H1 (cell line): ENCODE data around the gene RPS6KA5. TPM values are rescaled to one million over a fixed set of nuclear protein-coding genes. Genes with fewer than 3 reads are reported as not detected.

Experiments used
- CTCF ChIA-PET: fragments of 300-600 bp; sonication (Branson Sonifier 250); formaldehyde crosslinking; loops from one replicate; lab custom pipeline; 2021; ENCODE audit not compliant: partially characterized antibody; lab: Charles Lee
- POLR2A ChIA-PET: fragments of 300-600 bp; sonication (Branson Sonifier 250); formaldehyde crosslinking; loops from one replicate; lab custom pipeline; 2021; ENCODE audit warnings: inconsistent platforms; ENCODE audit not compliant: partially characterized antibody; lab: Charles Lee
- DNase-seq, 2 experiments: peaks; one replicate each; pipeline versions ENCODE4 v3.0.0 to v3.0.0-alpha.2; 2010 to 2022; ENCODE audit warnings: low spot score in 2 of 2, low read depth in 1 of 2, mixed read lengths in 1 of 2
- FAIRE-seq: peaks from 2 replicates; lab custom pipeline; 2011; peaks lifted over from hg19 to GRCh38; lab: Jason Lieb, UNC
- H2AFZ ChIP-seq: 2 replicates; pipeline ENCODE4 v1.8.1; 2012; ENCODE audit warnings: low read length, inconsistent platforms
- H2AK5ac ChIP-seq: 2 replicates; pipeline ENCODE4 v1.6.1; 2013; ENCODE audit warnings: low read depth, low read length
- H2BK120ac ChIP-seq: replicated peaks from 2 replicates; pipeline ENCODE3; 2013; ENCODE audit warnings: low read depth, low read length, inconsistent platforms
- H2BK12ac ChIP-seq: 2 replicates; pipeline ENCODE4 v1.6.1; 2013; ENCODE audit warnings: low read depth, low read length
- H2BK15ac ChIP-seq: 2 replicates; pipeline ENCODE4 v1.6.1; 2013; ENCODE audit warnings: low read length
- H2BK20ac ChIP-seq: 2 replicates; pipeline ENCODE4 v1.6.1; 2013; ENCODE audit warnings: low read length
- H2BK5ac ChIP-seq: 2 replicates; pipeline ENCODE4 v1.6.1; 2013; ENCODE audit warnings: low read depth, low read length
- H3K14ac ChIP-seq: 2 replicates; pipeline ENCODE4 v1.6.1; 2013; ENCODE audit warnings: inconsistent platforms; ENCODE audit not compliant: insufficient read length
- H3K18ac ChIP-seq: 2 replicates; pipeline ENCODE4 v1.6.1; 2013; ENCODE audit warnings: low read length; ENCODE audit errors: extremely low read depth
- H3K23ac ChIP-seq: 2 replicates; pipeline ENCODE4 v1.6.1; 2013; ENCODE audit warnings: inconsistent platforms; ENCODE audit not compliant: insufficient read length
- H3K23me2 ChIP-seq: 2 replicates; pipeline ENCODE4 v1.6.1; 2013; ENCODE audit warnings: low read depth, low read length
- H3K27ac ChIP-seq: 2 replicates; pipeline ENCODE4 v1.6.1; 2011; ENCODE audit warnings: low read depth, low read length, inconsistent platforms
- H3K27me3 ChIP-seq, 4 experiments: replicated peaks in 1 of 4; 1 replicate in 1 of 4; 2 replicates in 3 of 4; pipeline versions ENCODE4 v1.6.1 to v1.8.1; 2011 to 2013; ENCODE audit warnings: low read length in 3 of 4, mild to moderate bottlenecking in 3 of 4, inconsistent platforms in 2 of 4, mixed read lengths in 2 of 4, moderate library complexity in 1 of 4; ENCODE audit not compliant: control insufficient read depth in 3 of 4, insufficient read depth in 3 of 4; ENCODE audit errors: extremely low read depth in 1 of 4
- H3K36me3 ChIP-seq, 4 experiments: 2 replicates each; pipeline versions ENCODE4 v1.6.1 to v1.8.1; 2011 to 2013; ENCODE audit warnings: mild to moderate bottlenecking in 4 of 4, low read length in 3 of 4, moderate library complexity in 2 of 4, control low read depth in 1 of 4, inconsistent platforms in 1 of 4; ENCODE audit not compliant: insufficient read depth in 4 of 4, control insufficient read depth in 2 of 4
- H3K4ac ChIP-seq: replicated peaks from 2 replicates; pipeline ENCODE3; 2013; ENCODE audit warnings: low read length, low read depth, mixed read lengths, inconsistent platforms; ENCODE audit not compliant: insufficient read length
- H3K4me1 ChIP-seq, 4 experiments: replicated peaks in 1 of 4; 1 replicate in 1 of 4; 2 replicates in 3 of 4; pipeline versions ENCODE4 v1.6.1 to v1.8.1; 2011 to 2013; ENCODE audit warnings: low read length in 3 of 4, inconsistent platforms in 2 of 4, mixed read lengths in 1 of 4; ENCODE audit not compliant: insufficient read depth in 4 of 4, control insufficient read depth in 3 of 4
- H3K4me2 ChIP-seq, 2 experiments: 2 replicates each; pipeline versions ENCODE4 v1.6.1 to v1.8.1; 2011 to 2013; ENCODE audit warnings: low read depth in 2 of 2, low read length in 2 of 2, control low read depth in 1 of 2, inconsistent platforms in 1 of 2, mild to moderate bottlenecking in 1 of 2; ENCODE audit not compliant: insufficient read depth in 1 of 2
- H3K4me3 ChIP-seq, 4 experiments: fragments of 200-600, 300-600 bp in 1 of 4; sonication (generic), shearing (Covaris generic), sonication (Bioruptor Twin) in 1 of 4; 2 replicates each; pipeline versions ENCODE4 v1.5.1 to v1.8.1; 2011 to 2016; ENCODE audit warnings: low read length in 4 of 4, low read depth in 3 of 4, control low read depth in 2 of 4, inconsistent platforms in 2 of 4, mild to moderate bottlenecking in 2 of 4, mixed read lengths in 1 of 4, moderate library complexity in 1 of 4; ENCODE audit not compliant: insufficient read depth in 2 of 4; ENCODE audit errors: extremely low read depth in 1 of 4
- H3K56ac ChIP-seq: replicated peaks from 2 replicates; pipeline ENCODE3; 2013; ENCODE audit warnings: low read depth, mild to moderate bottlenecking, mixed read lengths, low read length, inconsistent platforms; ENCODE audit not compliant: insufficient read length
- H3K79me1 ChIP-seq: 2 replicates; pipeline ENCODE4 v1.6.1; 2013; ENCODE audit warnings: low read depth, low read length, control low read depth
- H3K79me2 ChIP-seq, 2 experiments: 2 replicates each; pipeline versions ENCODE4 v1.6.1 to v1.8.1; 2012 to 2013; ENCODE audit warnings: low read length in 2 of 2, mild to moderate bottlenecking in 2 of 2, inconsistent platforms in 1 of 2; ENCODE audit not compliant: insufficient read depth in 2 of 2, control insufficient read depth in 1 of 2
- H3K9ac ChIP-seq, 4 experiments: replicated peaks in 1 of 4; 1 replicate in 1 of 4; 2 replicates in 3 of 4; pipeline versions ENCODE4 v1.6.1 to v1.8.1; 2011 to 2013; ENCODE audit warnings: low read depth in 3 of 4, low read length in 3 of 4, control low read depth in 2 of 4, mild to moderate bottlenecking in 2 of 4, moderate library complexity in 2 of 4, inconsistent platforms in 1 of 4; ENCODE audit errors: extremely low read depth in 1 of 4
- H3K9me3 ChIP-seq, 2 experiments: 2 replicates each; pipeline versions ENCODE4 v1.6.1 to v1.8.1; 2012 to 2013; ENCODE audit warnings: mild to moderate bottlenecking in 2 of 2, moderate library complexity in 2 of 2, control low read depth in 1 of 2, inconsistent platforms in 1 of 2, low read depth in 1 of 2, low read length in 1 of 2, mixed read lengths in 1 of 2; ENCODE audit not compliant: insufficient read depth in 2 of 2
- H4K20me1 ChIP-seq, 2 experiments: replicated peaks in 1 of 2; 2 replicates each; pipeline versions ENCODE3 to v1.8.1; 2011 to 2013; ENCODE audit warnings: inconsistent platforms in 2 of 2, low read length in 2 of 2, mild to moderate bottlenecking in 1 of 2; ENCODE audit not compliant: insufficient read depth in 2 of 2, control insufficient read depth in 1 of 2
- H4K5ac ChIP-seq: 2 replicates; pipeline ENCODE4 v1.6.1; 2013; ENCODE audit warnings: low read length, low read depth, mixed read lengths, inconsistent platforms; ENCODE audit not compliant: insufficient read length
- H4K8ac ChIP-seq: 2 replicates; pipeline ENCODE4 v1.8.0; 2013; ENCODE audit warnings: mild to moderate bottlenecking, moderate library complexity, low read length, inconsistent platforms; ENCODE audit not compliant: insufficient read depth; ENCODE audit errors: extremely low read depth
- H4K91ac ChIP-seq: replicated peaks from 2 replicates; pipeline ENCODE3; 2013; ENCODE audit warnings: low read length, mixed read lengths, inconsistent platforms; ENCODE audit not compliant: insufficient read length
- BRCA1 ChIP-seq: IDR thresholded peaks from 2 replicates; pipeline ENCODE4 v1.6.1; 2012; ENCODE audit warnings: low read depth, low read length, improper control_type of control experiment
- CEBPB ChIP-seq: IDR thresholded peaks from 2 replicates; pipeline ENCODE4 v1.6.1; 2012; ENCODE audit warnings: low read depth, low read length
- EZH2 ChIP-seq: fragments of 200-600 bp; sonication (generic); IDR thresholded peaks from 2 replicates; pipeline ENCODE4 v1.7.1; 2012; ENCODE audit warnings: low read depth, mild to moderate bottlenecking, moderate library complexity, low read length, inconsistent platforms; ENCODE audit not compliant: severe bottlenecking
- GTF2F1 ChIP-seq: IDR thresholded peaks from 2 replicates; pipeline ENCODE4 v1.6.1; 2012; ENCODE audit warnings: low read depth, low read length, improper control_type of control experiment, borderline replicate concordance
- JUND ChIP-seq: IDR thresholded peaks from 2 replicates; pipeline ENCODE4 v1.6.1; 2011; ENCODE audit warnings: mild to moderate bottlenecking, improper control_type of control experiment, low read length
- KDM4A ChIP-seq: IDR thresholded peaks from one replicate; pipeline ENCODE4 v1.7.1; 2012; ENCODE audit warnings: low read depth, mild to moderate bottlenecking, moderate library complexity, low read length, inconsistent platforms; ENCODE audit not compliant: severe bottlenecking
- SIX5 ChIP-seq: IDR thresholded peaks from 2 replicates; pipeline ENCODE4 v1.6.1; 2011; ENCODE audit warnings: mild to moderate bottlenecking, low read depth, low read length
- SP1 ChIP-seq: IDR thresholded peaks from 2 replicates; pipeline ENCODE4 v1.6.1; 2011; ENCODE audit warnings: low read depth, low read length
- SP4 ChIP-seq: IDR thresholded peaks from 2 replicates; pipeline ENCODE4 v1.6.1; 2012; ENCODE audit warnings: low read length, inconsistent platforms
- WGBS, 2 experiments: shearing (Covaris generic) in 1 of 2; methylation state at CpG; one replicate each; pipeline versions ENCODE4 v1.1.6 to v1.1.7; 2013 to 2015; ENCODE audit warnings: low lambda C conversion rate in 2 of 2, mixed read lengths in 2 of 2, inconsistent platforms in 1 of 2, low coverage in 1 of 2, missing lambda C conversion rate in 1 of 2; ENCODE audit not compliant: insufficient replicate concordance in 2 of 2, insufficient coverage in 1 of 2, insufficient read length in 1 of 2; ENCODE audit errors: extremely low coverage in 1 of 2, missing lambda C conversion rate in 1 of 2; 5-methylcytosine and 5-hydroxymethylcytosine counted together
- polyA plus RNA-seq, 7 experiments: library from polyadenylated mRNA; depleted of rRNA in 3 of 7; stranded (reverse) in 5 of 7; unstranded in 2 of 7; fragments of >200 nt in 5 of 7; fragments of 200-250 nt in 2 of 7; gene quantifications; 1 replicate in 5 of 7; 2 replicates in 1 of 7; 4 replicates in 1 of 7; pipeline versions ENCODE4 v1.2.1 to v1.2.3, GENCODE V29; 2011 to 2013; ENCODE audit warnings: missing spikeins in 2 of 7, mixed read lengths in 2 of 7
- total RNA-seq: library from RNA; stranded (reverse); fragmentation: NEBNext Ultra II Directional; extraction: Animal tissue kit (Norgen Biotek cat#: 25700); gene quantifications from 2 replicates; pipeline ENCODE4 v1.2.1, GENCODE V29; 2021

RPS6KA5 gene
- total and polyA plus RNA-seq, 2 of the 8 experiments (the other 6 are each of a cell fraction or from before 2014, with no cell fraction given) = 0.85 to 3.1 TPM

DNA sequence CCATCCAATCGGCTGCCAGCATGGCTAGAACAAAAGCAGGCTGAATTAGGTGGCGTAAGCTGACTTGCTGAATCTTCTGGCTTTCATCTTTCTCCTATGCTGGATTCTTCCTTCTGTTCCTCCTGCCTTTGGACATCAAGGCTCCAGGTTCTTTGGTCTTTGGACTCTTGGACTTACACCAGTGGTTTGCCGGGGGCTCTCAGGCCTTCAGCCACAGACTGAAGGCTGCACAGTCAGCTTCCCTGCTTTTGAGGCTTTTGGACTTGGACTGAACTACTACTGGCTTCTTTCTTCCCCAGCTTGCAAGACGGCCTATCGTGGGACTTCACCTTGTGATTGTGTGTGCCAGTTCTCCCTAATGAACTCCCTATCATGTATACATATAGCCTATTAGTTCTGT lies 42.0 kb downstream of the RPS6KA5 start:
- WGBS, 2 experiments = 92% methylated on average over 5 of the region's 5 CpGs; no CpG with 5 or more reads in 1 of the 2 experiments
- Histone ChIP-seq H2AK5ac (no peak overlapping the region), H3K79me1 (no peaks in the 10 kb centered on the region), H3K9me3 (no peaks in the 10 kb centered on the region), H2BK20ac (no peak overlapping the region), H3K4me1 (no peaks in the 10 kb centered on the region), H4K91ac (no peak overlapping the region), H4K5ac (no peak overlapping the region), H2BK15ac (no peak overlapping the region), H2BK5ac (no peak overlapping the region), H3K18ac (no peak overlapping the region), H3K4ac (no peak overlapping the region), H3K23ac (no peak overlapping the region), H3K79me2 (no peaks in the 10 kb centered on the region), H3K27me3 (no peaks in the 10 kb centered on the region), H4K20me1 (no peaks in the 10 kb centered on the region), H2BK12ac (no peak overlapping the region), H3K36me3 (no peaks in the 10 kb centered on the region), H4K8ac (no peak overlapping the region), H3K27ac (no peak overlapping the region), H3K4me3 (no peak overlapping the region), H3K23me2 (no peaks in the 10 kb centered on the region; the same call in 1 of the 2 replicates), H2BK120ac (no peak overlapping the region), H3K9ac (no peak overlapping the region), H3K4me2 (no peak overlapping the region), H3K56ac (no peak overlapping the region), H2AFZ (no peak overlapping the region), H3K14ac (no peak overlapping the region)
- DNase-seq (no peak), FAIRE-seq (no peak)
- CTCF ChIA-PET = no interaction called here
- POLR2A ChIA-PET = no interaction called here
- no peak for TF ChIP-seq EZH2
- no peak for TF ChIP-seq SP1
- TF ChIP-seq SP4 = no peak
- TF ChIP-seq BRCA1 = no peak
- TF ChIP-seq GTF2F1 = no peak
- no peak for TF ChIP-seq SIX5
- TF ChIP-seq JUND = no peak
- TF ChIP-seq KDM4A = no peak
- no peak for TF ChIP-seq CEBPB
